ENCODE data around the gene SNAPC1. TPM values are rescaled to one million over a fixed set of nuclear protein-coding genes. Genes with fewer than 3 reads are reported as not detected.
A peak's percentile ranks its signal among the peaks of the same experiment; 100 is the strongest.

SNAPC1 gene
- total RNA-seq, 2 donors from 2014 or later, result 1.3 to 3.0 TPM

GRCh38 chr14:61759878-61760277, 2.3 kb upstream of the SNAPC1 start:
- H3K27ac ChIP-seq, result no peak overlapping the region
- H3K9me3 ChIP-seq, result no peaks in the 10 kb centered on the region
- H3K9ac ChIP-seq (ENCODE audit: low read depth in 2 of 2, low read length in 2 of 2), result no peak overlapping the region
- no peak for DNase-seq
- H3K36me3 ChIP-seq, result no peaks in the 10 kb centered on the region
- no peak for TF ChIP-seq CTCF (IDR thresholded peaks at IDR 0.05)
- H3K27me3 ChIP-seq, result no peaks in the 10 kb centered on the region
- no peak overlapping the region for H3K4me3 ChIP-seq
- intact Hi-C loops (cut with DNase I), result no loop called here
- peaks cover 5% of the 10 kb centered on the region for H3K4me1 ChIP-seq

GRCh38 chr14:61761557-61761956, 663 bp upstream of the SNAPC1 start:
- H3K9ac ChIP-seq (ENCODE audit: low read depth in 2 of 2, low read length in 2 of 2), result peak overlapping the region; percentile 57 to 72
- no peak for DNase-seq
- H3K4me1 ChIP-seq, result peaks cover 5% of the 10 kb centered on the region
- no peaks in the 10 kb centered on the region for H3K9me3 ChIP-seq
- TF ChIP-seq CTCF (IDR thresholded peaks at IDR 0.05), result no peak
- no peaks in the 10 kb centered on the region for H3K36me3 ChIP-seq
- H3K27me3 ChIP-seq, result no peaks in the 10 kb centered on the region
- intact Hi-C loops (cut with DNase I), result no loop called here
- peak overlapping the region; percentile 75 for H3K27ac ChIP-seq
- peak overlapping the region; percentile 56 for H3K4me3 ChIP-seq

- no peak for TF ChIP-seq CTCF (IDR thresholded peaks at IDR 0.05)
- no peaks in the 10 kb centered on the region for H3K9me3 ChIP-seq
- no peak overlapping the region for H3K4me3 ChIP-seq
- intact Hi-C loops (cut with DNase I), result no loop called here
- H3K27ac ChIP-seq, result no peak overlapping the region
- no peaks in the 10 kb centered on the region for H3K27me3 ChIP-seq
- peaks cover 5% of the 10 kb centered on the region for H3K4me1 ChIP-seq
- no peak for DNase-seq
- no peaks in the 10 kb centered on the region for H3K36me3 ChIP-seq
- no peak overlapping the region for H3K9ac ChIP-seq (ENCODE audit: low read depth in 2 of 2, low read length in 2 of 2)
Measured at GRCh38 chr14:61764342-61765122, 2.3 kb downstream of the SNAPC1 start.

DNA sequence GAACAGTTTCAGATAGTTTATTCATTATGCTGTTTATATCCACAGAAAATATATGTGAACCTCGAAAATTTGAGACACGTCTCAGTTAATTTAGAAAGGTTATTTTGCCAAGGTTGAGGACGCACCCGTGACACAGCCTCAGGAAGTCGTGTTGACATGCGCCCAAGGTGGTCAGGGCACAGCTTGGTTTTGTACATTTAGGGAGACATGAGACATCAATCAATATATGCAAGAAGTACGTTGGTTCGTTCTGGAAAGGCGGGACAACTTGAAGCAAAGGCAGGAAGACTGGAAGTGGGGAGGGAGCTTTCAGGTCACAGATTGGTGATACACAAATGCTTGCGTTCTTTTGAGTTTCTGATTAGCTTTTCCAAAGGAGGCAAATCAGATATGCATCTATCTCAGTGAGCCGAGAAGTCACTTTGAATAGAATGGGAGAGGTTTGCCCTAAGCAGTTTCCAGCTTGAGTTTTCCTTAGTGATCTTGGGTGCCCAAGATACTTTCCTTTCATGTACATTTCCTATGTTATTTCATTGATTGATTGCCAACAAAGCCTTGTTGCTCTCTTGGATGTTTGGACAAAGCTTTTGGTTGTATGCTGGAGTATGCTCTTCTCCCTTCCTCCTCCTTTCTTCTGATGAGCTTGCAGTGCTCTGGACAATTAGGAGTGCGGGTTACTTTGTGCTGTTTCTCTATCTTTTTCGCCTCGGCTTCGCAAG, 3.2 kb downstream of the SNAPC1 start:
- no peak for TF ChIP-seq CTCF (IDR thresholded peaks at IDR 0.05)

DNA sequence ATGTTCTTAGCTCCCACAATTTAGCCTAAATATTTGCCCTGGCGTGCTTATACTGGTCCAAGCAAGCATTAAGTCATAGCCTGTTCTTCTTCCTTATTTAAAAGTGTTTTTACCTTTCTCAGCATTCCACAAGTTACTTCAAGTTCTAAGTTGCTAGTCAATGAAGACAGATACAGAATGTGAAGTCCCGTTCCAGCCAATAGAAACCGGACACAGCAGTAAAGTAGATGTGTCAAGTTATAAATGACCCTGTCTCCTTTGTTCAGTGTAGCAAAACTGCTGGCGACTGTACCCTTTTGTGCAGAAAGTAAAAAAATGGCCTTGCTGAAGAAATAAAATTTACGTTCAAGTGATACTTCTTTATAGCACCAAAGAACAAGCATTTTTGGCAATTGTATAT, 3.9 kb downstream of the SNAPC1 start:
- Histone ChIP-seq H3K9me3 (no peaks in the 10 kb centered on the region), H3K27me3 (no peaks in the 10 kb centered on the region), H3K27ac (no peak overlapping the region), H3K36me3 (no peaks in the 10 kb centered on the region), H3K4me1 (peaks cover 5% of the 10 kb centered on the region), H3K4me3 (no peak overlapping the region), H3K9ac (ENCODE audit: low read depth in 2 of 2, low read length in 2 of 2) (no peak overlapping the region)
- intact Hi-C loops (cut with DNase I), result no loop called here
- DNase-seq, result no peak
- no peak for TF ChIP-seq CTCF (IDR thresholded peaks at IDR 0.05)

More for the DNA sequence above, 3.2 kb downstream of the SNAPC1 start:
- no peak for DNase-seq
- H3K4me3 ChIP-seq, result no peak overlapping the region
- H3K9ac ChIP-seq (ENCODE audit: low read depth in 2 of 2, low read length in 2 of 2), result no peak overlapping the region
- no peak overlapping the region for H3K27ac ChIP-seq
- no peaks in the 10 kb centered on the region for H3K27me3 ChIP-seq
- no peaks in the 10 kb centered on the region for H3K9me3 ChIP-seq
- no peaks in the 10 kb centered on the region for H3K36me3 ChIP-seq
- peaks cover 5% of the 10 kb centered on the region for H3K4me1 ChIP-seq
- intact Hi-C loops (cut with DNase I), result no loop called here
